Cardiac muscle cell (in vitro differentiated cells and primary cell): ENCODE measurements around the gene COMT. TPM values are rescaled to one million over a fixed set of nuclear protein-coding genes. Genes with fewer than 3 reads are reported as not detected.

Source experiments
- DNase-seq, 2 donors: peaks; one replicate each; pipeline versions ENCODE4 v3.0.0 to v3.0.0-alpha.2; 2010 to 2017; ENCODE audit warnings: low read depth in 1 of 2, low spot score in 1 of 2
- H3K27ac ChIP-seq: fragments of 200-600 bp; sonication (generic); 2 replicates; pipeline ENCODE4 v1.5.1; 2016
- H3K27me3 ChIP-seq: fragments of 200-600 bp; sonication (generic); 2 replicates; pipeline ENCODE4 v1.6.0; 2016; ENCODE audit warnings: control low read depth
- H3K36me3 ChIP-seq: fragments of 200-600 bp; sonication (generic); 2 replicates; pipeline ENCODE4 v1.5.1; 2016; ENCODE audit warnings: control low read depth
- H3K4me1 ChIP-seq: fragments of 200-600 bp; sonication (generic); 2 replicates; pipeline ENCODE4 v1.8.1; 2017; ENCODE audit warnings: low read depth, mild to moderate bottlenecking, mixed run types
- H3K4me3 ChIP-seq: fragments of 200-600 bp; sonication (generic); 2 replicates; pipeline ENCODE4 v1.5.1; 2016; ENCODE audit warnings: mild to moderate bottlenecking
- H3K9me3 ChIP-seq: fragments of 200-600 bp; sonication (generic); 2 replicates; pipeline ENCODE4 v1.5.1; 2017; ENCODE audit warnings: low read depth, mild to moderate bottlenecking, control low read depth
- CTCF ChIP-seq: IDR thresholded peaks from 2 replicates; pipeline ENCODE4 v1.5.1; 2012; ENCODE audit warnings: low read depth, mild to moderate bottlenecking, low read length
- polyA plus RNA-seq: library from polyadenylated mRNA; unstranded; fragments of >200 nt; fragmentation: Nextera tagmentation; extraction: Ambion mirVana; gene quantifications from 2 replicates; pipeline ENCODE4 v1.2.1, GENCODE V29; 2016
- total RNA-seq: library from RNA; depleted of rRNA; stranded (reverse); fragments of >200 nt; gene quantifications from 2 replicates; pipeline ENCODE4 v1.2.3, GENCODE V29; 2016

The COMT gene
- total and polyA plus RNA-seq, 2 experiments from 2014 or later = 35.8 to 51.9 TPM

GRCh38 chr22:19961868-19962245 lies 20.3 kb downstream of the COMT start:
- Histone ChIP-seq H3K27me3 (no peaks in the 10 kb centered on the region), H3K9me3 (no peaks in the 10 kb centered on the region), H3K27ac (no peak overlapping the region), H3K36me3 (no peaks in the 10 kb centered on the region), H3K4me3 (no peak overlapping the region), H3K4me1 (peaks cover 11% of the 10 kb centered on the region)
- TF ChIP-seq CTCF = no peak
- no peak for DNase-seq

- no peaks in the 10 kb centered on the region for H3K9me3 ChIP-seq
- H3K27ac ChIP-seq = no peak overlapping the region
- H3K27me3 ChIP-seq = no peaks in the 10 kb centered on the region
- peaks cover 11% of the 10 kb centered on the region for H3K4me1 ChIP-seq
- no peaks in the 10 kb centered on the region for H3K36me3 ChIP-seq
- DNase-seq = peak; percentile 83 to 89
- peak; percentile 64 for TF ChIP-seq CTCF
- H3K4me3 ChIP-seq = no peak overlapping the region
These were observed 20.8 kb downstream of the COMT start for GRCh38 chr22:19962246-19962908.

GRCh38 chr22:19962909-19963806 lies 21.6 kb downstream of the COMT start:
- H3K27me3 ChIP-seq = no peaks in the 10 kb centered on the region
- no peak overlapping the region for H3K27ac ChIP-seq
- H3K4me1 ChIP-seq = peaks cover 11% of the 10 kb centered on the region
- no peak for TF ChIP-seq CTCF
- no peaks in the 10 kb centered on the region for H3K36me3 ChIP-seq
- H3K4me3 ChIP-seq = no peak overlapping the region
- no peak for DNase-seq
- H3K9me3 ChIP-seq = no peaks in the 10 kb centered on the region

GRCh38 chr22:19963863-19964642 lies 22.5 kb downstream of the COMT start:
- Histone ChIP-seq H3K4me3 (no peak overlapping the region), H3K27me3 (no peaks in the 10 kb centered on the region), H3K4me1 (peaks cover 7% of the 10 kb centered on the region), H3K36me3 (no peaks in the 10 kb centered on the region), H3K27ac (no peak overlapping the region), H3K9me3 (no peaks in the 10 kb centered on the region)
- no peak for TF ChIP-seq CTCF
- DNase-seq = no peak

- no peak for TF ChIP-seq CTCF
- H3K36me3 ChIP-seq = no peaks in the 10 kb centered on the region
- no peaks in the 10 kb centered on the region for H3K9me3 ChIP-seq
- H3K27me3 ChIP-seq = no peaks in the 10 kb centered on the region
- no peak overlapping the region for H3K27ac ChIP-seq
- no peak for DNase-seq
- peaks cover 5% of the 10 kb centered on the region for H3K4me1 ChIP-seq
- H3K4me3 ChIP-seq = no peak overlapping the region
These were observed 23.3 kb downstream of the COMT start for GRCh38 chr22:19964701-19965386.
